NCI-H524 treated with DMSO at 0.1 percent for 48 hours (cell line): ENCODE data around the gene CD1E.
"Not testable (repeated sequence)": the region's sequence is repeated elsewhere in the genome, so short reads cannot be mapped to it uniquely, and the experiment has no call there.

ENCODE experiments used
- DNase-seq: peaks from one replicate; lab custom pipeline; 2025; lab: John Stamatoyannopoulos, UW

The CD1E gene

GRCh38 chr1:158353303-158354075 is at the start of gene CD1E:
Gene CD1E, plus strand, starts transcription at chr1:158353894. Its CDS starts 95 bp downstream, at chr1:158353989.
- DNase-seq: no peak

GRCh38 chr1:158310623-158311022 is 43.1 kb upstream of the CD1E start:
- no peak for DNase-seq

GRCh38 chr1:158311066-158311465 is 42.6 kb upstream of the CD1E start:
- DNase-seq: no peak

GRCh38 chr1:158323866-158324265 is 29.8 kb upstream of the CD1E start:
- no peak for DNase-seq

GRCh38 chr1:158324395-158324794 is 29.3 kb upstream of the CD1E start:
- DNase-seq: no peak

GRCh38 chr1:158327481-158327880 is 26.2 kb upstream of the CD1E start:
- DNase-seq: no peak

GRCh38 chr1:158328426-158328825 is 25.3 kb upstream of the CD1E start:
- no peak for DNase-seq

GRCh38 chr1:158329300-158329699 is 24.4 kb upstream of the CD1E start:
- DNase-seq: no peak

GRCh38 chr1:158329733-158330132 is 24.0 kb upstream of the CD1E start:
- DNase-seq: no peak

- DNase-seq: no peak
Measured at GRCh38 chr1:158330391-158331105, 23.1 kb upstream of the CD1E start.

- DNase-seq: no peak
Measured at GRCh38 chr1:158331106-158331425, 22.6 kb upstream of the CD1E start.

- DNase-seq: no peak
Measured at GRCh38 chr1:158331481-158332150, 22.1 kb upstream of the CD1E start, which contains the start of gene CD1B. Gene CD1B, minus strand, starts transcription at chr1:158331531. Its CDS starts 108 bp downstream, at chr1:158331423.

GRCh38 chr1:158333405-158334155 is 20.1 kb upstream of the CD1E start:
- no peak for DNase-seq

- no peak for DNase-seq
Measured at GRCh38 chr1:158334526-158335212, 19.0 kb upstream of the CD1E start.

GRCh38 chr1:158335213-158335532 is 18.5 kb upstream of the CD1E start:
- no peak for DNase-seq

GRCh38 chr1:158336413-158336812 is 17.3 kb upstream of the CD1E start:
- not testable (repeated sequence) for DNase-seq

- not testable (repeated sequence) for DNase-seq
Measured at GRCh38 chr1:158348946-158349345, 4.7 kb upstream of the CD1E start.

- no peak for DNase-seq
Measured at GRCh38 chr1:158354255-158354654, 561 bp downstream of the CD1E start.

GRCh38 chr1:158355773-158356285 is 2.1 kb downstream of the CD1E start:
- DNase-seq: no peak

GRCh38 chr1:158356616-158357015 is 2.9 kb downstream of the CD1E start:
- no peak for DNase-seq

- DNase-seq: no peak
Measured at GRCh38 chr1:158357441-158357840, 3.7 kb downstream of the CD1E start.

GRCh38 chr1:158362482-158362881 is 8.8 kb downstream of the CD1E start:
- no peak for DNase-seq
